Thyroid gland (tissue), 4 donors: Measurements from ENCODE around the gene COL5A3.

Experiments
- CTCF ChIP-seq, 6 experiments: fragments of 200-600 bp in 3 of 6; fragments of 450-650 bp in 3 of 6; sonication (generic) in 3 of 6; IDR thresholded peaks; one replicate each; pipeline ENCODE4 v1.5.1; 2016 to 2019; ENCODE audit warnings: antibody characterized with exemption in 6 of 6, mild to moderate bottlenecking in 2 of 6, inconsistent platforms in 1 of 6, moderate library complexity in 1 of 6
- POLR2A ChIP-seq, 2 donors: fragments of 450-650 bp; IDR thresholded peaks; one replicate each; pipeline ENCODE4 v1.6.1; 2017; ENCODE audit warnings: antibody characterized with exemption in 2 of 2, mild to moderate bottlenecking in 2 of 2, moderate library complexity in 1 of 2

- TF ChIP-seq CTCF (IDR thresholded peaks at IDR 0.05) (no peak), POLR2A (IDR thresholded peaks at IDR 0.05) (no peak)
These were observed 39.3 kb upstream of the COL5A3 start for GRCh38 chr19:10049626-10050025.
